ENCODE data around the gene CYP27A1.
"Not testable (repeated sequence)": the region's sequence is repeated elsewhere in the genome, so short reads cannot be mapped to it uniquely, and the experiment has no call there.

CYP27A1 gene

DNA sequence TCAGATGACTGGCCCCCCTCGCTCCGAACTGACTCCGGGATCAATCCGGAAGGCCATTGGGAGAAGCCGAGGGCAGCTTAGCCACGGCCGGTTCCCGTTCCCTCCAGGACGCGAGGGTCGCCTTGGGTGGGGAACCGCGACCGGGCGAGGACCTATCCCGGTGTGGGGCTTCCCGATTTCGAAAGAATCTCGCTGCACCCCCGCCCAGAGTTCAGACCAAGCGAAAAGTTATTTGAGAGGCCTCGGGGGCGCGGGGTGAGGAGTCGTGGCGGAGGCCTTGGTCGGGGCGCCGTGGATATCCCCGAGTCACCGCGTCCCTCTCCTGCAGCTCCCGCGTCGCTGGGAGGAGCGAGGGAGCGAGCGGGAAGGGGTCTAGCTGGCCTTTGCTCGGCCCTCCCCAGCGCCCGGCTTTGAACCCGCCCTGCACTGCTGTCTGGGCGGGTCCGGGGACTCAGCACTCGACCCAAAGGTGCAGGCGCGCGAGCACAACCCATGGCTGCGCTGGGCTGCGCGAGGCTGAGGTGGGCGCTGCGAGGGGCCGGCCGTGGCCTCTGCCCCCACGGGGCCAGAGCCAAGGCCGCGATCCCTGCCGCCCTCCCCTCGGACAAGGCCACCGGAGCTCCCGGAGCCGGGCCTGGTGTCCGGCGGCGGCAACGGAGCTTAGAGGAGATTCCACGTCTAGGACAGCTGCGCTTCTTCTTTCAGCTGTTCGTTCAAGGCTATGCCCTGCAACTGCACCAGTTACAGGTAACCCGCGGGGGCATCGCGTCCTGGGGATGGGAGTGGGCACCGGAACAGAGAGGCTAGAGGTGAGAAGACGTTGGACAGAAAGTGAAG, at the start of gene CYP27A1:
TSS of gene CYP27A1 (plus strand) at position 457 of the 837 bp plus-strand sequence. CDS start at position 493, 36 bp downstream.
- DNase-seq = no peak

DNA sequence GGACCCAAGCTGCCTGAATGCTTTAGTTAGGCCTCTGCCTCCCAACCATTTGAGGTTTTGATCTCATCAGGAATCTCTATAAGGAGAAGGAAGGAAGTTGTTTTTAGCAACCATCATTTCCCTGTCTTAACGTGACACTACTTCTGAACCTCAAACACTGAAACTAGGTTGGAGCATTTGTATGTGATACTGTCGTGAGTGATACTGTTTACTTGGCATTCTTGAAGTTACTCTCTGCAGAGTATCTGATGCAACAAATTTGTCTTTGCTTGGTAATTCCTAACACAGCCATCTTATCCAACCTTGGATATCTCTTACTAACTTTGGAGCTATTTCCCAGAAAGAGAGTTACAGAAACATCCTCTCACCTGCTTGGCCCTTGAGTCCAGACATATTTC, 49.2 kb upstream of the CYP27A1 start:
- no peak for DNase-seq

DNA sequence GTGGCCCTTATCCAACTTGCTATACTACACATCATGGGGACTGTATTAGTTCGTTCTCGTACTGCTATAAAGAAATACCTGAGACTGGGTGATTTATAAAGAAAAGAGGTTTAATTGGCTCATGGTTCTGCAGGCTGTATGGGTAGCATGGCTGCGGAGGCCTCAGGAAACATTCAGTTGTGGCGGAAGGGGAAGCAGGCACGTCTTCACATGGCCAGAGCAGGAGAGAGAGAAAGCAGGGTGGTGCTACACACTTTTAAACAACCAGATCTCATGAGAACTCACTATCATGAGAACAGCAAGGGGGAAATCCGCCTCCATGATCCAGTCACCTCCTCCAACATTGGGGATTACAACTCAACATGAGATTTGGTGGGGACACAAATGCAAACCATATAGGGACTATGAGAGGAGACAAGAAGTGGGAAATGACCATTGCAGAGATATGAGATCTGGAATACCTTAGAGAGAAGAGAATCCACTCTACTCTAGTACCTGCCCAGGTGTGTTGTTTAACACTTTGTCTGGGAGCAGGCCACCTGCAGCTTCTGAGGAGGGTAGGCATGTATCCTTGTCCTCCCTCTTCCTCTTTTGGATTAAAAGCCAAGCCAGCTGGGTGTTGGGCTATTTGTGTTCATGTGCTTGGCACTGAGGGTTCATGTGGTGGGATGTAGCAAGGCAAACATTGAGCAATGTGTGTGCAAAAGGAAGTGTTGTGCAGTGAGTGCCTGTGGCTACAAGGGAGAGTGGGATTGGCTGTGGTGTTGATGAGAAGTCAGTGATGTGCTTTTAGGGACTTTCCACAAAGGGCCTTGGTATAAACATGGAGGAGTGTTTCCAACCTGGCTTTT, 48.6 kb upstream of the CYP27A1 start:
- DNase-seq = no peak

DNA sequence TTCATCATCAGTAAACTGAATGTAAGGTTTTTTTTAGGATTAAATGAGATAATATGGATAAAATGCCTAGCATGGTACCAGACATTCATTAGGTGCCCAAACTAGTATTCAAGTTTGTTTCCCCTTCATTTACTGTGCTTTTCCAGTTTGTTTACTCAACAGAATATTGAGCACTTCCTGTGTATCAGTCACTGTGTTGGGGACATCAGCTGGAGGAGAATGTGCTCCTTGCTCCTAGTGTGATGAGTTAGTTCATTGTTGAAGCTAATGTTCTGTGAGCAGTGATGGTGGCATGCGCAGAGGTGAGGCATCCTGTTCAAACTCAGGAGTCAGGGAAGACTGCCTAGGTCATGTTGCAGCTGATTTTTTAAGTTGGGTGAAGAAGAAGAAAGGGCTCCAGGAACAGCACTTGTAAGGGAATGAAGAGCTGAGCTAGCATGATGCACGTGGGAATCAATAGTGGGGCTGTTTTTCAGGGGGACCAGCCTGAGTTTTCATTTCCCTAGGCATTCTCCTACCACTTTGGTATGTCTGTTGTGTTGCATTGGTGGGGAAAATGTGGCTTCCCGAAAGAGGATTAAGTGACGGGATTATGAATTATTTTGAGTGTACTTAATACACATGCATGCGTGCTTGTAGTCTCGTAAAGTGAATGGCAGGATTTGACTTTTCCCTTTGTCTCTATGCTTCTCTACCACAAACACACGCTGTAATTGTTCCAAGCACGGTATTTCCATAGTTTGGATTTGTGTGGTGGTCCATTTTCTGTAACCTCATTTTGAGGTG, 47.6 kb upstream of the CYP27A1 start:
- DNase-seq = no peak

DNA sequence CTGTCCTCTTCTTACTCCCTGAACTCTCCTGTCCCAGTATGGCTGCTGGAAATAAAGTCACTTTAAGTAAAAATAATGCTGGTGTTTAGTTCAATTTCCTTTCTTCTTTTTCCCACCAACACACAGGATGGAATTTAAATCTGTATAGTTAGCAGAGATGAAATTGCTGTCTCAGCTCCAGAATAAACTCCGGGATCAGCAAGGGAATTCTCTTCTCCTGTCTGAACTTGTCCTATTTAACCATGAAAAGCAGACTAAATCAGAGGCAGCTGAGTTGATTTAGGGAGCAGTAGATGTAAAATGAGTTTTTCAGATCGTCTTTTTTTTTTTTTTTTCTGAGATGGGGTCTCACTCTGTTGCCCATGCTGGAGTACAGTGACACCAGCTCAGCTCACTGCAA, 45.4 kb upstream of the CYP27A1 start:
- no peak for DNase-seq

DNA sequence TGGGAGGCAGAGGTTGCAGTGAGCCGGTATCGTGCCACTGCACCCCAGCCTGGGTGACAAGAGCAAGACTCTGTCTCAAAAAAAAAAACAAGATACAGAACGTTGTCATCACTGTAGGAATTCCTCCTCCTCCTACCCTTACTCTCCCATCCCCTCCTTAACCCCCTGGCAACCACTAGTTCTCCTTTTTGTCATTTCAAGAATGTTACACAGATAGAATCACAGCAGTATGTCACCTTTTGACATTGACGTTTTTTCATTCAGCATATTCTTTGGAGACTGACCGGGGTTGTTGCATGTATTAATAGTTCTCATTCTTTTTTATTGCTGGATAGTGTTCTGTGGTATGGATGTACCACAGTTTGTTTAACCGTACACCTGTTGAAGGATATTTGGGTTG, 38.9 kb upstream of the CYP27A1 start:
- DNase-seq = no peak

DNA sequence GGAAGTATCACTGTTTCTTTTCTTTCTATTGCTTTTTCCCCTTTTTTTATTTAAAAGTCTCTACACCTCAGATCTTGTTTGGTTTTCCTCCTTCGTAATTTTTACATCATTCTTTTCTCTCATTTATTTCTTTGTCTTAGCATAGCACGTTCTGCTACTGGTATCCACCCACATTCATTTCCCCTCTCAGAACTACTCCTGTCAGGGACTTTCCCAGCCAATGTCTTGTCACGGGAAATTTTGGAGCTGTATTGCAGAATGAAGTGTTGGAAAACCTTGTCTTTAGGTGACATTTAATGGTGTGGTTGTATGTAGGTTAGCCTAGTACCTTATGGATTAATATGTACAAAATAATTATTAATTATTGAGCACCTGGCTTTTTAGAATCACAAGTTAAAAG, 37.3 kb upstream of the CYP27A1 start:
- no peak for DNase-seq

DNA sequence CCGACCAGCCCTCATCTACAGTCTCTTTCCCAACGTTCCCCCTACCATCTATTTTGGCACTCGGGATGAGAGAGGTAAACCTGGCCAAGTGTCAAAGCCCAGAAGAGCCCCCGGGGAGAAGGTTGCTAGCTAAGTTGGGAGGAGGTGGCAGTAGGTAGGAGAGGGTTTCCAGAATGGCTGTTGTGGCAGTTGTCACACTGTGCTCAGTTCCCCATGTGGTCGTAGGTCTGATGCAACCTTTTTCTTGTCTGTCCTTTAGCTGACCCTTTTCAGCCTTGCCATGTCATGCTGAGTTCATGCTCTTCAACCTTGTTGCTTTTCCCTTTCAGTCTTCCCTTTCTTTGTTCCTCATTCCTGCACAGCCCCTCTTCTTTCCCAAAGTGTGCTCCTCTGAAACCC, 36.8 kb upstream of the CYP27A1 start:
- no peak for DNase-seq

DNA sequence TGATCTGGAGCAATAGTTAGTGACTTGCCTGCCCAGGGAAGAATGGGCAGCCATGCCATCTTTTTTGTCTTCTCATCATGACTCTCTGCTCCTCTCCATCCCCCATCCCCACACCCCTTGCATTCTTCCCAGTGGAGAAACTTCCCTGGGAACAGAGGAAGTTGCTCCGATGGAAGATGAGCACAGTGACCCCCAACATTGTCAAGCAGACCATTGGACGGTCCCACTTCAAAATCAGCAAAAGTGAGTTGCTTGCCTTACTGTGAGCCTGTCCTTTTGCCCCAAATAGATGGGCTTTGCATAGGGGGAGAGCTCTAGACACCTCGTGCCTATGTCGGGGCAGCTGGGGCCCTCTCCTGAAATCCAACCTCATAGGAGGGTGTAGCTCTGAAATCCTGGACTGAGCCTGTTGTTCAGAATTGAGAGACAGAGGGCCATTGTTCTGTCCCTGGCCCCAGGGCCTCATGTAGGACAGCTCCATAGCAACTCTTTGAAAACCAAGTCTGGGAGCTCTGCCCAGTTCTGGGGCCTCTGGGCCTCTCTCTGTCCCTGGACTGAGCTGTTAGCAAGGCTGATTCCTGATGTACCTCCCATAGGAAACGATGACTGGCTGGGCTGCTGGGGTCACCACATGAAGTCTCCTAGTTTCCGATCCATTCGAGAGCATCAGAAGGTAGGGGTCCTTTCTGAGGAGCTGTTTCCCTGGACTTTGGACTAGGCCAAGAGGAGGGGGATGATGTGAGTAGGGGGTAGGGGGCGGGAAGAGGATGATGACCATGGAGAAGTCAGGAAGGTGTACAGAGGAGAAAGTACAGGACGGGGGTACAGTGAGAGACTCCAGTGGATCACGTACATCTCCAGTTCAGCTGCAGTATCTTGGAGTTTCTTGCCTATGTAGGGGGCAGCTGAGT, 36.1 kb upstream of the CYP27A1 start:
- no peak for DNase-seq

DNA sequence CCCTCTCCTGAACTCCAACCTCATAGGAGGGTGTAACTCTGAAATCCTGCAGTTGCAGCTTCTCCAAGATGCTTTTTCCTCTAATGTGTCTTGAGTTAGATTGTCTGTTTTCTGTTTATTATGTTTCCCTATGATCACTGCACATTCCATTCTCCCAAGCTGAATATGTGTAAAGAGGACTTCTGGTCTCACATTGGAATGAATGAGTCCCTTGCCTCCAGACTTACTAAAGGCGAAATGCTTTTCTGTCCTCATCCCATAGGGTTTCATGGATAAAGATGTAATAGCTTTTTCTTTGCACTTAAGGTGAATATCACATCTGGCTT, 35.5 kb upstream of the CYP27A1 start:
- DNase-seq = no peak

DNA sequence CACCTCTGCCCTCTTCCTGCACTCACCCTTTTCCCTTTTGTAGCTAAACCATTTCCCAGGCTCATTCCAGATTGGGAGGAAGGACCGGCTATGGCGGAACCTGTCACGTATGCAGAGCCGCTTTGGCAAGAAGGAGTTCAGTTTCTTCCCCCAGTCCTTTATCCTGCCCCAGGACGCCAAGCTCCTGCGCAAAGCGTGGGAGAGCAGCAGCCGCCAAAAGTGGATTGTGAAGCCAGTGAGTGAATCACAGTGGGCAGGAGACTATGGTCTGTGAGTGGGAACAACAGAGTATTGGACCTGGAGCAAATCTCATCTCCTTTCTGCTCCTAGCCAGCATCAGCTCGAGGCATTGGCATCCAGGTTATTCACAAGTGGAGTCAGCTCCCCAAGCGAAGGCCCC, 35.0 kb upstream of the CYP27A1 start:
- DNase-seq = no peak

DNA sequence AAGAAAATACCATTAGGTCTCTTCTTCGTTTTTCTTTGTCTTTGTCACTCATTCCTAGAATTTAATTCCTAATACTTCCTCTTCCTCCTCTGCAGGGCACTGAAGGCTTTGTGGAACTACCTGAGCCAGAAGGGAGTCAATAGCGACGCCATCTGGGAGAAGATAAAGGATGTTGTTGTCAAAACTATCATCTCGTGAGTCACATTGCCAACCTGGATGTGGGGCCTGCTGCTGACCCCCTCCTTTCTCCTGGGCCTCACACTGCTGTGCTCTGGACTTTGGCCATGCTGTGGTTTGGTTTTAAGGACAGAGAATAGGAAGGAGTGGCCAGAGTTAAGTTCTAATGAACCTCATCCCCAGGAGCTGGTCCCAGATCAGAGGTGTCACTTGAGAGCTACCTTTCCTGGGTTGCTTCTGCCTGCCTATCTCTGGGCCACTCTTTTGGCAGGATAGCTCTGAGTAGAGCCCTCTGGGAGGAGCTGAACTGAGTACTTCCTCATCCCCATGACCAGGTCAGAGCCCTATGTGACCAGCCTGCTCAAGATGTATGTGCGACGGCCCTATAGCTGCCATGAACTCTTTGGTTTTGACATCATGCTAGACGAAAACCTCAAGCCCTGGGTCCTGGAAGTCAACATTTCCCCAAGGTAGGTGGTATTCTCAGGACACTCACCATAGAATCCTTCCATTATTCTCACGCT, 33.1 kb upstream of the CYP27A1 start:
- no peak for DNase-seq

DNA sequence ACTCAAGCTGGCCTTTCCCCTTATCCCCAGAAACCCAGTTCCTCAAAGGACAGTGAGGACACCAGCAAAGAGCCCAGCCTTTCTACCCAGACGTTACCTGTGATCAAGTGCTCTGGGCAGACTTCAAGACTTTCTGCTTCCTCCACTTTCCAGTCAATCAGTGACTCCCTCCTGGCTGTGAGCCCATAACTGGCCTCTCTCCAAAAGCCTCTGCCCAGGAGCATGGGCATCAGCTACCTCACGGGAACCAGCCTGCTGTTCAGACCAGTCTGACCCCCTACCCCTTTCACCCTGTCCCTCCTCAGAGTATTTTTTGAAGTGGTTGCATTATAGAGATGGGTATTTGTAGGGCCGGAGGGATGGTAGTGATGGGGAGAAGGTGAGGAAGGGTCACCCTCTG, 27.7 kb upstream of the CYP27A1 start:
- DNase-seq = no peak

DNA sequence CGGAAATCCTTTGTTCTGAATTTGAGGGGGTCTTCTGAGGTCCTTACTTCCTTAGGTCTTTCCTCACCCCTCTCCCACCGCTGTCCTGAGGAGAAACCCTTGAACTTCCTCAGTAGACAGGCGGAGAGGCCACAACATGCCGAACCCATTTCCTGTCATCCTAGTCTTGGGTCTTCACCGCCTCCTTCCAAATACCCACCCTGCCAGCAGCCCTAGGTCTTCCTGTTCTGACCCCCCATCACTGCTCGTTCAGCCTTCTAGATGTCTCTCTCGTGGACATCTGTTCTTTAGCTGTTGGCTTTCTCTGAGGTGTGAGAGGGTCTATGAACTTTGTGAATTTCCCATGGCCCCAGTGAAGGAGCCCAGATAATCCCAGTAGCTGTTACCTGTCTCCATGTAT, 27.2 kb upstream of the CYP27A1 start:
- no peak for DNase-seq

DNA sequence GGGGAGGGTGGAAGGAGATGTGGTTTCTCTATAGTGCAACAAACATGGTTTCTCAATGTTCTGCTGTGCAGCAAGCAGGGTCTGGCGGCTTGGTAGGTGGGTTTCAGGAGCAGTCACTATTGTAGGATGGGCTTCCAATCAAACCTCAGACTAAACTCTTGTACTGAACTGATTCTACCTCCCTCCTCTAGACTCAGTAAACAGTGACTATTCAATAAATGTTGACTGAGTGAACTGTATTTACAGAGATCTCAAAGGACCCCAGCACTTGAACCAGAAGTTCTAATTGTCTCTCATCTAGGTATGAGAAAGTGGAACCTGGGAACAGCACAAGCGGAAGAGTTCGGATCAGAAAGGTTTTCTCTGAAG, 26.8 kb upstream of the CYP27A1 start:
- DNase-seq = no peak

DNA sequence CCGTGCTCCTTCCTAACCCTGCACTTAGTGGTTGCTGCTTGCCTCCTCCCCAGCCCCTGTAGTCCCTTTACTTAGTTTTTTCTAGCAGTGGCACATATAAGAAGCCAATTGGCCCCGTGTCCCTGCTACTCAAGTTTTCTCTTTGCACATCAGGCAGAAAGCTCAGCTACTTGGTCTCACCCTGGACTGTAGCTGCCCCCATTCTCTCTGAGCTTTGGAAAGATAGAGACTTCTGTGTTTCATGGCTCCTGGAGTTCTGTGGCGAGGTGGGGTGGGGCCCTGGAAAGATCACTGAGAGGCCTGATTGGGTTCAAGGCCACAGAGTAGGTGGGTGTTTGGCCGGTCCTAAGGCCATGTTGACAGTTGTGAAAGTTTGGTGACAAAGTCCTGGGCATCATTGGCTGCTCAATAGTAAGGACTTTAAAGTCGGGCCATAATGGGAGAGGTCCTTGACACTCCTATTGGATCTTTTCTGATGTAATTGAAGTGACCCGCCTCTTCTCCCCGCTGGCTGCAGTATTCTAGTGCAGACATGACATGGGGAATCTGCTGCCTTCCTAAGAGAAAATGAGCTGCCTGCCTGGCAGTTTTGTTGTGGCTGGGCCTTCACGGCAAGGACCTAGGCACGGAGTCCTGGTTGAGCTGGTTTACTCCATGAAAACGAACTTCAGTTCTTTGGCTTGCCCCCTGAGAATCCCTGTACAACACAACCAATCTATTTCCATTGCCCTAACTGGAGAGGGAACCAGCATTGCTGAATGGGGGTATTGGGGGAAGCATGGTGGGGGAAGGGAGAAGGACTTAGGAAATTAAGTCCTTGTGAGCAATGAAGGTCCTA, 26.2 kb upstream of the CYP27A1 start:
- no peak for DNase-seq

DNA sequence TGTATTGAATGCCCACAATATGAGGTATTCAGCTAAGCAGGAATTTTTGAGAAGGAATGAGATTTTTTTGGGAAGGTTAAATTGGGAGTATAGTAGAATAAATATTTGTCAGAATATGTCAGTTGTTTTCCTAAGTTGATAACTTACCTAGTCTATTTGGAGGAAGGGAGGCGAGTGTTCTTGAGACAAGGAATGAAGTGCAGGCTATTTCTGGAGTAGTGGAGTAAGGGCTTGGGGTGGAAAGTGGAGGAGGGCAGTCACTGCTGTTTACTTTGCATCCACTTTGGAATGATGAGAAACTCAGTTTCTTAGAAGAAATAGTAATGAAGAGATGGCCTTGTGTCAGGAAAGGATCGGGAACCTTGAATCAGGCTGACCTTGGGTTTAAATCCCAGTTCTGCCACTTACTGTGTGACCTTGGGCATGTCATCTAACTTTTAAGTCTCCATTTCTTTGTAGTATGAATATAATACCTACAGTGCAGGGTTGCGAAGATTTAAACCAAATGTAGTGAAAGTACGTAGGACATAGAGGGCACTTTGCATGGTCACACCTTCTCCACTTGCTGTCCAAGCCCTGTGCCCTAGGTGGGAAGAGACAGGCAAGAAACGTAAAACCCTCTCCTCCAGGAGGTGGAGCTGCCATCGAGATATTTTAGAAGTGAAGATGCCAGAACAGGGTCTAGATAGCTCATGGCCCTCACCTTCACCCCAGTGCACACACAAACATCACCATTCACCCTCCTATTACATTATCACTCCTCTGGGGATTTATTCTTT, 25.2 kb upstream of the CYP27A1 start:
- DNase-seq = no peak

DNA sequence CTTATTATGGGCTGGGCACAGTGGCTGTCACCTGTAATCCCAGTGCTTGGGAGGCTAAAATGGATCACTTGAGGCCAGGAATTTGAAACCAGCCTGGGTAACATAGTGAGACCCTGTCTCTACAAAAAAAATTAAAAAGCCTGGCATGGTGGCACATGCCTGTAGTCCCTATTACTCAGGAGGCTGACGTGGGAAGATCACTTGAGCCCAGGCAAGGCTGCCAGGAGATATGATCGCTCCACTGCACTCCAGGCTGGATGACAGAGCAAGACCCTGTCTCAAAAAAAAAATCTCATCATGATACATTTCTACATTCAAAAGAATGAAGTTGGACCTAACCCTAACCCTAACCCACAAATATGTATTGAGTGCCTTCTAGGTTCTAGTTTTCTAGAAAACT, 20.2 kb upstream of the CYP27A1 start:
- no peak for DNase-seq

DNA sequence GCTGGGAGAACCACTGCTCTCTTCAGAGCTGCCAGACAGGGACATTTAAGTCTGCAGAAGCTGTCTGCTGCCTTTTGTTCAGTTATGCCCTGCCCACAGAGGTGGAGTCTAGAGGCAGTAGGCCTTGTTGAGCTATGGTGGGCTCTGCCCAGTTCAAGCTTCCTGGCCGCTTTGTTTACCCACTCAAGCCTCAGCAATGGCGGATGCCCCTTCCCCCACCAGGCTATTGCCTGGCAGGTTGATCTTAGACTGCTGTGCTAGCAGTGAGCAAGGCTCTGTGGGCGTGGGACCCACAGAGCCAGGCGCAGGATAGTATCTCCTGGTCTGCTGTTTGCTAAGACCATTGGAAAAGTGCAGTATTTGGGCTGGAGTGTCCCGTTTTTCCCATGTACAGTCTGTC, 9.2 kb upstream of the CYP27A1 start:
- DNase-seq = not testable (repeated sequence)

DNA sequence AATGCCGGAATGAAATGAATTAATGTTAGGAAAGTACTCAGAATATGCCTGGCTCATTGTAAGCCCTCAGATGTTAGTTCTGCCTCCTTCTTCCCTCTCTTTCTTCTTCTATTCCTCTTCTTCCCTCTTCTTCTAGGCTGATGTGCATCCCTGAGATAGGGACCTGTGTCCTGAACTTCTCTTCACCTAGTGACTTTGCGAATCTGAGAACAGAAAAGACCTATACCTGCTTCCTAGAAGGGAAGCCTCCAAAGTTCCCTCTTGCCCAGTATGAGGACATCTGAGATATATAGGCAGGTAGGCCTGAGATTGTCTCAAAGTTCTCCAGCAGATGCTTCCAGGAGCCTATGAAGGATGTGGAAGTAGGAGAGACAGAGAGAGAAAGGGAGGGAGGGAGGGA, 8.1 kb upstream of the CYP27A1 start:
- DNase-seq = no peak
